ENCODE measurements around the gene STARD8.

STARD8 gene

GRCh38 chrX:68632491-68632890 is 15.0 kb upstream of the STARD8 start:
- Histone ChIP-seq H3K27ac (no peak overlapping the region), H3K4me3 (no peak overlapping the region)
- no peak for DNase-seq (ENCODE audit: low spot score)
- TF ChIP-seq CTCF (IDR thresholded peaks at IDR 0.05) = no peak

- TF ChIP-seq CTCF (IDR thresholded peaks at IDR 0.05) = no peak
- Histone ChIP-seq H3K4me3 (no peak overlapping the region), H3K27ac (no peak overlapping the region)
- no peak for DNase-seq (ENCODE audit: low spot score)
These were observed 13.5 kb upstream of the STARD8 start for GRCh38 chrX:68633981-68634380.

- no peak overlapping the region for H3K4me3 ChIP-seq
- DNase-seq (ENCODE audit: low spot score) = no peak
- no peak overlapping the region for H3K27ac ChIP-seq
- no peak for TF ChIP-seq CTCF (IDR thresholded peaks at IDR 0.05)
These were observed 12.7 kb upstream of the STARD8 start for GRCh38 chrX:68634649-68635227.

- Histone ChIP-seq H3K27ac (no peak overlapping the region), H3K4me3 (no peak overlapping the region)
- no peak for DNase-seq (ENCODE audit: low spot score)
- TF ChIP-seq CTCF (IDR thresholded peaks at IDR 0.05) = no peak
These were observed 6.8 kb upstream of the STARD8 start for GRCh38 chrX:68640661-68641060.

GRCh38 chrX:68644861-68645260 is 2.6 kb upstream of the STARD8 start:
- no peak for DNase-seq (ENCODE audit: low spot score)
- H3K27ac ChIP-seq = no peak overlapping the region
- no peak overlapping the region for H3K4me3 ChIP-seq
- no peak for TF ChIP-seq CTCF (IDR thresholded peaks at IDR 0.05)

- Histone ChIP-seq H3K27ac (no peak overlapping the region), H3K4me3 (no peak overlapping the region)
- TF ChIP-seq CTCF (IDR thresholded peaks at IDR 0.05) = no peak
- DNase-seq (ENCODE audit: low spot score) = no peak
These were observed 1.0 kb upstream of the STARD8 start for GRCh38 chrX:68646421-68646820.

- TF ChIP-seq CTCF (IDR thresholded peaks at IDR 0.05) = no peak
- no peak overlapping the region for H3K4me3 ChIP-seq
- DNase-seq (ENCODE audit: low spot score) = no peak
- no peak overlapping the region for H3K27ac ChIP-seq
These were observed 1.5 kb downstream of the STARD8 start for GRCh38 chrX:68648960-68649359.

All from coronary artery (tissue), 2 donors.